C4-2B (cell line): ENCODE measurements around the gene ALKAL2.

Experiments
- ZFX ChIP-seq: fragments of 450-650 bp; IDR thresholded peaks from 2 replicates; pipeline ENCODE4 v1.6.1; 2017
- TF ChIP-seq, protein P1 (sequence below): fragments of 450-650 bp; conservative IDR thresholded peaks from 2 replicates; pipeline ENCODE4 v1.5.1; 2017; ENCODE audit warnings: mild to moderate bottlenecking

DNA sequence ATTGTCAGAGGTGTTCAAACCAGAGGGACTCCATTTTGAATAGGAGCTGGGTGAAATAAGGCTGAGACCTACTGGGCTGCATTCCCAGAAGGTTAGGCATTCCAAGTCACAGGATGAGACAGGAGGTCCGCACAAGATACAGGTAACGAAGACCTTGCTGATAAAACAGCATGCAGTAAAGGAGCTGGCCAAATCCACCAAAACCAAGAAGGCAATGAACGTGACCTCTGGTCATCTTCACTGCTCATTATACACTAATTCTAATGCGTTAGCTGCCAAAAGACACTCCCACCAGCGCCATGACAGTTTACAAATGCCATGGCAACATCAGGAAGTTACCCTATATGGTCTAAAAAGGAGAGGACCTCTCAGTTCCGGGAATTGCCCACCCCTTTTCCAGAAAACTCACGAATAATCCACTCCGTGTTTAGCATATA is 34.7 kb downstream of the ALKAL2 start:
- TF ChIP-seq, protein P1, sequence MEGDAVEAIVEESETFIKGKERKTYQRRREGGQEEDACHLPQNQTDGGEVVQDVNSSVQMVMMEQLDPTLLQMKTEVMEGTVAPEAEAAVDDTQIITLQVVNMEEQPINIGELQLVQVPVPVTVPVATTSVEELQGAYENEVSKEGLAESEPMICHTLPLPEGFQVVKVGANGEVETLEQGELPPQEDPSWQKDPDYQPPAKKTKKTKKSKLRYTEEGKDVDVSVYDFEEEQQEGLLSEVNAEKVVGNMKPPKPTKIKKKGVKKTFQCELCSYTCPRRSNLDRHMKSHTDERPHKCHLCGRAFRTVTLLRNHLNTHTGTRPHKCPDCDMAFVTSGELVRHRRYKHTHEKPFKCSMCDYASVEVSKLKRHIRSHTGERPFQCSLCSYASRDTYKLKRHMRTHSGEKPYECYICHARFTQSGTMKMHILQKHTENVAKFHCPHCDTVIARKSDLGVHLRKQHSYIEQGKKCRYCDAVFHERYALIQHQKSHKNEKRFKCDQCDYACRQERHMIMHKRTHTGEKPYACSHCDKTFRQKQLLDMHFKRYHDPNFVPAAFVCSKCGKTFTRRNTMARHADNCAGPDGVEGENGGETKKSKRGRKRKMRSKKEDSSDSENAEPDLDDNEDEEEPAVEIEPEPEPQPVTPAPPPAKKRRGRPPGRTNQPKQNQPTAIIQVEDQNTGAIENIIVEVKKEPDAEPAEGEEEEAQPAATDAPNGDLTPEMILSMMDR, result no peak
- TF ChIP-seq ZFX, result no peak
